ENCODE data around the gene ADRB2.

DNA sequence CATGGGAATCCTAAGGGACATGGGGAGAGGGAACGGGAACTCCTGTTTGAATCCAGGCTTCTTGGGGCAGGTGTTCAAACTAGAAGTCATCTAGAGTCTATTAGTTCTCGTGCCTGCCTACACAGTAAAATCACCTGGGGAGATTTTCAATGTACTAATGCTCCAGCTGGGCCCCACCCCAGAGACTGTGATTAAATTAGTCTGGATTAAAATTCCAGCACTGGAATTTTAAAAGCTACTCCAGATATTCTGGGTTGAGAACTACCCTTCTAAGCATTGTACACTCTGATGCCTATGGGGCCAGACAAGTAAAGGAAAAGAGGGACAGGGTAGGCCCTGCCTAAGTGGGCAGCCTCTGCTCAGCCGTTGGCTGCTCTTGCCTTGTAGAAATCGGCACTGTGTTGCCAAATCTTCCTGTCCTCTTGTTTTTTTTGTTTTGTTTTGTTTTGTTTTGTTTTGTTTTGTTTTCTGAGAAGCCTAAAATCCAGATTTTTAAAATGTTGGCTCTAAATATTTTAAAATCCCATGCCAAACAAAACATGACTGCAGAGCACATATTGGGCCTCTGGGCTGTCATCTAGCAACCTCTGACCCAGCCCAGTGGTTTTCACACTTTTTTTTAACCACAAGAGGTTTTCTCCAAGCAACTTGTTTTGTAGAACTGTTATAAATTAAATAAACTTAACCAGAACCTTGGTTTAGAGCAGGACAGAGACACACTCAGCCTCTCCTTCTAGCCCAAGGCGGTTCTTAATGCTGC lies 29.0 kb downstream of the ADRB2 start:
- TF ChIP-seq, protein P1, sequence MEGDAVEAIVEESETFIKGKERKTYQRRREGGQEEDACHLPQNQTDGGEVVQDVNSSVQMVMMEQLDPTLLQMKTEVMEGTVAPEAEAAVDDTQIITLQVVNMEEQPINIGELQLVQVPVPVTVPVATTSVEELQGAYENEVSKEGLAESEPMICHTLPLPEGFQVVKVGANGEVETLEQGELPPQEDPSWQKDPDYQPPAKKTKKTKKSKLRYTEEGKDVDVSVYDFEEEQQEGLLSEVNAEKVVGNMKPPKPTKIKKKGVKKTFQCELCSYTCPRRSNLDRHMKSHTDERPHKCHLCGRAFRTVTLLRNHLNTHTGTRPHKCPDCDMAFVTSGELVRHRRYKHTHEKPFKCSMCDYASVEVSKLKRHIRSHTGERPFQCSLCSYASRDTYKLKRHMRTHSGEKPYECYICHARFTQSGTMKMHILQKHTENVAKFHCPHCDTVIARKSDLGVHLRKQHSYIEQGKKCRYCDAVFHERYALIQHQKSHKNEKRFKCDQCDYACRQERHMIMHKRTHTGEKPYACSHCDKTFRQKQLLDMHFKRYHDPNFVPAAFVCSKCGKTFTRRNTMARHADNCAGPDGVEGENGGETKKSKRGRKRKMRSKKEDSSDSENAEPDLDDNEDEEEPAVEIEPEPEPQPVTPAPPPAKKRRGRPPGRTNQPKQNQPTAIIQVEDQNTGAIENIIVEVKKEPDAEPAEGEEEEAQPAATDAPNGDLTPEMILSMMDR (IDR thresholded peaks at IDR 0.05; ENCODE audit: insufficient read depth, low read depth, low read length) = no peak
- no peak for TF ChIP-seq EZH2 (IDR thresholded peaks at IDR 0.05; ENCODE audit: insufficient read depth, low read length)

All from astrocyte (in vitro differentiated cells and primary cell).